Hepatocyte (in vitro differentiated cells): ENCODE measurements around the gene RAD9A. TPM values are rescaled to one million over a fixed set of nuclear protein-coding genes. Genes with fewer than 3 reads are reported as not detected.

Experiments
- DNase-seq: peaks from one replicate; pipeline ENCODE4 v3.0.0-alpha.2; 2016; ENCODE audit warnings: low spot score
- H2AFZ ChIP-seq: fragments of 200-600 bp; sonication (generic); 2 replicates; pipeline ENCODE4 v1.6.0; 2016; ENCODE audit warnings: antibody characterized with exemption, mild to moderate bottlenecking
- H3K27ac ChIP-seq: fragments of 200-600 bp; sonication (generic); 2 replicates; pipeline ENCODE4 v1.5.1; 2016; ENCODE audit warnings: mild to moderate bottlenecking
- H3K27me3 ChIP-seq: fragments of 200-600 bp; sonication (generic); 2 replicates; pipeline ENCODE4 v1.6.1; 2016
- H3K36me3 ChIP-seq: fragments of 200-600 bp; sonication (generic); replicated peaks from 2 replicates; pipeline ENCODE4 v1.5.1; 2016; ENCODE audit warnings: low read depth; ENCODE audit not compliant: insufficient read depth
- H3K4me1 ChIP-seq: fragments of 200-600 bp; sonication (generic); 2 replicates; pipeline ENCODE4 v1.5.1; 2016; ENCODE audit warnings: mild to moderate bottlenecking, moderate library complexity; ENCODE audit not compliant: insufficient read depth
- H3K4me2 ChIP-seq: fragments of 200-600 bp; sonication (generic); 2 replicates; pipeline ENCODE4 v1.6.0; 2016
- H3K4me3 ChIP-seq: fragments of 200-600 bp; sonication (generic); 2 replicates; pipeline ENCODE4 v1.5.1; 2016; ENCODE audit warnings: mild to moderate bottlenecking
- H3K79me2 ChIP-seq: fragments of 200-600 bp; sonication (generic); 2 replicates; pipeline ENCODE4 v1.6.0; 2017; ENCODE audit warnings: mild to moderate bottlenecking
- H3K9me2 ChIP-seq: fragments of 200-600 bp; sonication (generic); replicated peaks from 2 replicates; pipeline ENCODE4 v1.6.0; 2017; ENCODE audit warnings: mild to moderate bottlenecking; ENCODE audit not compliant: insufficient read depth
- H3K9me3 ChIP-seq: fragments of 200-600 bp; sonication (generic); 2 replicates; pipeline ENCODE4 v1.5.1; 2016; ENCODE audit warnings: low read depth, mild to moderate bottlenecking
- H4K20me1 ChIP-seq: fragments of 200-600 bp; sonication (generic); 2 replicates; pipeline ENCODE4 v1.6.0; 2016; ENCODE audit warnings: mild to moderate bottlenecking; ENCODE audit not compliant: insufficient read depth, poor library complexity, severe bottlenecking
- CTCF ChIP-seq: fragments of 200-600 bp; sonication (generic); IDR thresholded peaks from 2 replicates; pipeline ENCODE4 v1.5.1; 2016; ENCODE audit warnings: antibody characterized with exemption, mild to moderate bottlenecking; ENCODE audit not compliant: poor library complexity
- EZH2 ChIP-seq: fragments of 200-600 bp; sonication (generic); IDR thresholded peaks from 2 replicates; pipeline ENCODE4 v1.6.1; 2016; ENCODE audit warnings: antibody characterized with exemption, mild to moderate bottlenecking, borderline replicate concordance
- EZH2phosphoT487 ChIP-seq: fragments of 200-600 bp; sonication (generic); IDR thresholded peaks from one replicate; pipeline ENCODE4 v1.6.1; 2018; ENCODE audit warnings: antibody characterized with exemption, mild to moderate bottlenecking, low read depth, moderate library complexity; ENCODE audit not compliant: unreplicated experiment, severe bottlenecking
- WGBS: methylation state at CpG from one replicate; pipeline ENCODE4 v1.1.6; 2016; ENCODE audit warnings: low lambda C conversion rate; ENCODE audit errors: missing lambda C conversion rate; 5-methylcytosine and 5-hydroxymethylcytosine counted together
- polyA plus RNA-seq: library from polyadenylated mRNA; unstranded; fragments of >200 nt; fragmentation: Nextera tagmentation; extraction: Ambion mirVana; gene quantifications from 2 replicates; pipeline ENCODE4 v1.2.1, GENCODE V29; 2016
- total RNA-seq: library from RNA; depleted of rRNA; stranded (reverse); fragments of >200 nt; gene quantifications from 2 replicates; pipeline ENCODE4 v1.2.3, GENCODE V29; 2014

Gene RAD9A
- total and polyA plus RNA-seq, 2 experiments from 2014 or later = 20.2 to 24.0 TPM

- Histone ChIP-seq H3K79me2 (peaks cover 37% of the 10 kb centered on the region), H3K4me2 (peak overlapping the region; percentile 69), H3K27ac (peak overlapping the region; percentile 99), H3K9me3 (no peaks in the 10 kb centered on the region), H3K36me3 (no peaks in the 10 kb centered on the region), H4K20me1 (no peaks in the 10 kb centered on the region), H3K27me3 (no peaks in the 10 kb centered on the region), H3K9me2 (no peaks in the 10 kb centered on the region), H2AFZ (no peak overlapping the region), H3K4me1 (peaks cover 66% of the 10 kb centered on the region), H3K4me3 (no peak overlapping the region)
- DNase-seq = peak; percentile 62
- 65% methylated on average over 20 of the region's 25 CpGs for WGBS
- TF ChIP-seq CTCF (no peak), EZH2 (no peak), EZH2phosphoT487 (no peak)
Observed at GRCh38 chr11:67366961-67367760, 24.6 kb upstream of the RAD9A start.

GRCh38 chr11:67367761-67368227 is 24.0 kb upstream of the RAD9A start:
- Histone ChIP-seq H3K4me2 (peak overlapping the region; percentile 69), H3K9me3 (no peaks in the 10 kb centered on the region), H3K4me3 (no peak overlapping the region), H3K27ac (peak overlapping the region; percentile 99), H3K79me2 (peaks cover 37% of the 10 kb centered on the region), H3K9me2 (no peaks in the 10 kb centered on the region), H2AFZ (no peak overlapping the region), H3K4me1 (peaks cover 67% of the 10 kb centered on the region), H3K36me3 (no peaks in the 10 kb centered on the region), H3K27me3 (no peaks in the 10 kb centered on the region), H4K20me1 (no peaks in the 10 kb centered on the region)
- WGBS = 75% methylated on average over 6 of the region's 7 CpGs
- DNase-seq = no peak
- TF ChIP-seq EZH2phosphoT487 (no peak), EZH2 (no peak), CTCF (no peak)

GRCh38 chr11:67368621-67369020 is 23.2 kb upstream of the RAD9A start:
- peaks cover 42% of the 10 kb centered on the region for H3K79me2 ChIP-seq
- H3K4me2 ChIP-seq = peak overlapping the region; percentile 69

More at GRCh38 chr11:67368621-67369020, 23.2 kb upstream of the RAD9A start:
- H3K4me1 ChIP-seq = peaks cover 69% of the 10 kb centered on the region
- 94% methylated on average over 3 of the region's 3 CpGs for WGBS
- TF ChIP-seq CTCF (no peak), EZH2phosphoT487 (no peak), EZH2 (no peak)
- no peaks in the 10 kb centered on the region for H3K9me2 ChIP-seq
- H3K27me3 ChIP-seq = no peaks in the 10 kb centered on the region
- no peaks in the 10 kb centered on the region for H4K20me1 ChIP-seq
- H3K4me3 ChIP-seq = no peak overlapping the region
- no peak overlapping the region for H2AFZ ChIP-seq
- H3K36me3 ChIP-seq = no peaks in the 10 kb centered on the region
- H3K27ac ChIP-seq = peak overlapping the region; percentile 99
- no peak for DNase-seq
- H3K9me3 ChIP-seq = no peaks in the 10 kb centered on the region
